Central memory CD8-positive, alpha-beta T cell (primary cell): Measurements from ENCODE around the gene ELOA.
"Not testable (repeated sequence)": the region's sequence is repeated elsewhere in the genome, so short reads cannot be mapped to it uniquely, and the experiment has no call there.

Source experiments
- ATAC-seq: fragments of 150-1000 bp; cut with Tn5 transposase; replicated peaks from 2 replicates; pipeline ENCODE4 v1.10.0; 2022; ENCODE audit warnings: mild to moderate bottlenecking, moderate FRiP score, moderate number of reproducible peaks; ENCODE audit not compliant: poor library complexity, severe bottlenecking; ENCODE audit errors: extremely low read depth
- DNase-seq, 2 donors: peaks; one replicate each; pipeline ENCODE4 v3.0.0; 2021; ENCODE audit warnings: low spot score in 2 of 2
- H3K27ac Mint-ChIP-seq: one replicate; pipeline ENCODE4 v1.8.0; 2022; ENCODE audit warnings: low read depth, mild to moderate bottlenecking, moderate library complexity, mixed read lengths
- H3K27me3 Mint-ChIP-seq: one replicate; pipeline ENCODE4 v1.8.0; 2022; ENCODE audit warnings: mixed read lengths
- H3K36me3 Mint-ChIP-seq: one replicate; pipeline ENCODE4 v1.8.0; 2022; ENCODE audit warnings: mild to moderate bottlenecking, moderate library complexity, mixed read lengths; ENCODE audit not compliant: insufficient read depth
- H3K4me1 Mint-ChIP-seq: one replicate; pipeline ENCODE4 v1.8.0; 2022; ENCODE audit warnings: mixed read lengths
- H3K4me3 Mint-ChIP-seq: one replicate; pipeline ENCODE4 v1.8.0; 2022; ENCODE audit warnings: mild to moderate bottlenecking, moderate library complexity, mixed read lengths
- H3K9me3 Mint-ChIP-seq: one replicate; pipeline ENCODE4 v1.8.0; 2022; ENCODE audit warnings: mixed read lengths

The ELOA gene

DNA sequence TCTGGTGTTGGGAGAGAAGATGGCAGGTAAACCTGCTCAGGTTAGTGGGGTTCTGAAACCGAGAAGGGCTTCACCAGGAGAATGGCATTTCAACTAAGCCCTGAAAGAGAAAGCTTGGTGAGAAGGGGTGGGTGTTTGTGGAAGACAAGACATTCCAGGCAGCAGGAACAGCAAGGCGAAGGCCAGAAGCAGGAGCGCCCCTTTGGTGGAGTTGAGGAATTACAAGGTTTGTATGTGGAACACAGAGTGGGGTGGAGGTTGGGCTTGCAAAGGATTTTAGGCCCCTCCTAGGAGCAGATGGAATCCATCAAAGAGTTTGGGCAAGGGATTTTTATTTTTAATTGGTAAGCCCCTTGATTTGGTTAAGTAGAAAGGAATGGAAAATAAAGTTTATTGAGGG is 24.8 kb upstream of the ELOA start:
- DNase-seq (no peak), ATAC-seq (no peak)
- H3K27me3 Mint-ChIP-seq = no peaks in the 10 kb centered on the region
- peaks cover 11% of the 10 kb centered on the region for H3K4me1 Mint-ChIP-seq
- peak overlapping the region; percentile 84 for H3K27ac Mint-ChIP-seq
- H3K36me3 Mint-ChIP-seq = peaks cover 5% of the 10 kb centered on the region
- H3K9me3 Mint-ChIP-seq = no peaks in the 10 kb centered on the region
- no peak overlapping the region for H3K4me3 Mint-ChIP-seq

DNA sequence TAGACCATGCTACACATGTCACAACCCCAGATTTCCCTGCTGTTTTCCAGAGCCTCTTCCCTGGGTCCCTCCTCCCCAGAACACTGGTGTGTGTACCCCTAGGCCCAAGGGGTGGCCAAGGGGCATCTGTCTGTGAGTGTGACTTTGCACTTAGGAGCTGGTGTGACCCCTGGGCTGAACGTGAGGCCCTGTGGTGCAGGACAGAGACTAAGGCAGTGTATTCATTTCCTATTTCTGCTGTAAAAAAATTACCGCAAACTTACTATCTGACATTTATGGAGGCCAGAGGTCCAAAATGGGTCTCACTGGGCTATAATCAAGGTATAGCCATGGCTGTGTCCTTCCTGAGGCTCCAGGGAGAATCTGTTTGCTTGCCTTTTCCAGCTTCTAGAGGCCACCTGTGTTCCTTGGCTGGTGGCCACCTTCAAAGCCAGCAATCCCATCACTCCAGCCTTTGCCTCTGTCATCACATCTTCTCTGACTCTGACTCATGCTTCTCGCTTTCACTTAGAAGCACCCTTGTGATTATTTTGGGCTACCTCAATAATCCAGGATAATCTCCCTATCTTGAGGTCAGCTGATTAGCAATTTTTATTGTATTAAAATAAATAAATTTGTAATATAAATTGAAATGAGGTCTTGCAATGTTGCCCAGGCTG is 24.0 kb upstream of the ELOA start:
- no peaks in the 10 kb centered on the region for H3K9me3 Mint-ChIP-seq
- H3K4me1 Mint-ChIP-seq = peaks cover 11% of the 10 kb centered on the region
- no peak for DNase-seq
- peaks cover 5% of the 10 kb centered on the region for H3K36me3 Mint-ChIP-seq
- no peak for ATAC-seq
- peak overlapping the region; percentile 84 for H3K27ac Mint-ChIP-seq
- no peaks in the 10 kb centered on the region for H3K27me3 Mint-ChIP-seq
- no peak overlapping the region for H3K4me3 Mint-ChIP-seq

DNA sequence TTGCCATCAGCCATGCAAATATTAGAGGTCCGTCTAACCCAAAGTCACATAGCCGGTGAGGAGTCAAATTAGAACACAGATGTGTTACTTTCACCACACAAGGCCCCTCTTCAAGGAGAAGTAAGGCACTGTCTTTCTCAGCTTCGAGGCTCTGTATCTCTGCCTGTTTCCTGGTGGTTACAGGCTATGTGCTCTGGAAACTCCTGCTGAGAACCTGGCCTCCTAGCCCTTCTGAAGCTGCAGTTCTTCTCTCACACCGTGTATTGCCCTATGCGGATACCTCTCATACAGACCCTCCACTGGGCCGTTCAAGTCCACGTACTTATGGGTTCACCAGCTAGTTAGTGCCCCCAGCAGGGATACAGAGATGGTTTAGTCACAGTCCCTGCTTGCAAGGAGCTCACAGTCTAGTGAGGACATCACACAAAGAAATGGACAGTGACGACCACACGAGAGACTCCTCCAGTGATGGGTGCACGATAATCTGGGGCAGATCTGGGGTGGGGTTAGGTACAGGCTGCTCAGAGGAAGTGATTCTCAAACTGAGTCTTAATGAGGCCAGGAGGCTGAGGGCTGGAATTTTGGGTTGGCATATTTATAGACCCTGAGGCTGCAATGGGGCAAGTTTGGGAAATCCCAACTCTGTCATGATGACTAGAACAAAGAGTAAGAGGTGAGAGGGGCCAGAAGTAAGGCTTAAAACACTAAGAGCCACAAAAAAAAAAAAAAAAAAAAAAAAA is 22.8 kb upstream of the ELOA start:
- no peak for ATAC-seq
- peaks cover 5% of the 10 kb centered on the region for H3K36me3 Mint-ChIP-seq

DNA sequence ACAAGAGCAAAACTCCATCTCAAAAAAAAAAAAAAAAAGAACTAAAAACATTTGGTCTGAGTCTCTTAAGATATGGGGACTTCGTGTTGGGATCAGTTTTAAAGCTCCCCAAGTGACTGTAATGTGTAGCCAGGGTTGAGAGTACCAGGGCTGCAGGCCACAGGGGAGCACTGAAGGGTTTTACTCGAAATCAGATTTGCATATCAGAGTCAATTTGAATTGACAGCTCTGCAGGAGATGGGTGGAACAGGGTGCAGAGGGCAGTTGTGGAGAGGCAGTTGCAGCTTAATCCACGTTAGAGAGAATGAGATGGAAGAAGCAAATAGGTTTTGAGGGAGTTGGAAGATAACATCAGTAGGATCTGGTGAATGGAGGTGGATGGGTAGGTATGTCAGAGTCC is 20.6 kb upstream of the ELOA start:
- peaks cover 2% of the 10 kb centered on the region for H3K36me3 Mint-ChIP-seq
- DNase-seq (no peak), ATAC-seq (no peak)
- peaks cover 11% of the 10 kb centered on the region for H3K4me1 Mint-ChIP-seq
- no peaks in the 10 kb centered on the region for H3K9me3 Mint-ChIP-seq
- no peak overlapping the region for H3K27ac Mint-ChIP-seq
- no peak overlapping the region for H3K4me3 Mint-ChIP-seq
- H3K27me3 Mint-ChIP-seq = no peaks in the 10 kb centered on the region

More for the DNA sequence above, 22.8 kb upstream of the ELOA start:
- no peaks in the 10 kb centered on the region for H3K27me3 Mint-ChIP-seq
- peak overlapping the region; percentile 4 for H3K4me3 Mint-ChIP-seq
- DNase-seq = no peak
- H3K4me1 Mint-ChIP-seq = peaks cover 11% of the 10 kb centered on the region
- no peaks in the 10 kb centered on the region for H3K9me3 Mint-ChIP-seq
- H3K27ac Mint-ChIP-seq = peak overlapping the region; percentile 38

DNA sequence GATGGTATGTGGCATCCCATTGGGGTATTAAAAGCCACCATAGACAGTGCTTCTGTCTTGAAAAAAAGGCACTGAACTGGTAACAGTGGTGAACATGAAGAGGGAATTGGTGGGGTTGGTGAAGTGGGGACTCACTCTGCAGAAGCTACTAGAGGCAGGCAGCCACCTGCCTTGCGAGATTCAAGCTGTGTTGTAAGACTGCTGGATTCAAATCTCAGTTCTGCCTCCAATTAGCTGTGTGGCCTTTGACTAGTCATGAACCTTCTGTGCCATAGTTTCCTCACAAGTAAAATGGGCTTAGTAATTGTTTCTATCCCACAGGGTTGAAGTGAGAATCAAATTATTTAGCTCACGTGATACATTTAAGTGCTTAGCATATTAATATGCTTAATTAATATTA is 16.6 kb upstream of the ELOA start:
- Mint-ChIP-seq H3K27ac (no peak overlapping the region), H3K27me3 (no peaks in the 10 kb centered on the region), H3K36me3 (no peaks in the 10 kb centered on the region)

DNA sequence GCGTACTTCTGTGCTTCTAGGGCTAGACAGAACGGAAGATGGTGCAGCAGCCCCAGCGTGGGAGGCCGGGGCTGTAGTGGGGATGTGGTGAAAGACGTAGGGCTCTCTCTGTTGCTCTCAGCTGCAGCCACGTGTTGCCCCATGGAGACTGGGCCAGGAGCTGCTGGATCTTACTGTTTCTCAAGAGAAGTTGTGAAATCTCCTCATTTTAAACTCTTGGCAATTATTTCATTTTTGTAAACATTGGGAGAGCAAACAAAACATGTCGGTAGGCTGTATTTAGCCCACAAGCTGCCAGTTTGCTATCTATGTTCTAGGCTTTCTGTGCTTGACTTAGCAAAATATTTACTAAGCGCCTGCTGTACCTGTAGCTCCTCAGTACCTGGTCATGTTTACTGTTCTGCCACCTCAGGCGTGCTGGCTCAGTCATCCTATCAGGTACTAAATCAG is 15.9 kb upstream of the ELOA start:
- ATAC-seq = no peak
- no peak for DNase-seq
- Mint-ChIP-seq H3K27ac (no peak overlapping the region), H3K36me3 (no peaks in the 10 kb centered on the region), H3K27me3 (no peaks in the 10 kb centered on the region), H3K4me3 (no peak overlapping the region), H3K9me3 (no peaks in the 10 kb centered on the region), H3K4me1 (no peaks in the 10 kb centered on the region)

More for the DNA sequence above, 16.6 kb upstream of the ELOA start:
- DNase-seq (no peak), ATAC-seq (no peak)
- no peaks in the 10 kb centered on the region for H3K9me3 Mint-ChIP-seq
- no peak overlapping the region for H3K4me3 Mint-ChIP-seq
- H3K4me1 Mint-ChIP-seq = no peaks in the 10 kb centered on the region

DNA sequence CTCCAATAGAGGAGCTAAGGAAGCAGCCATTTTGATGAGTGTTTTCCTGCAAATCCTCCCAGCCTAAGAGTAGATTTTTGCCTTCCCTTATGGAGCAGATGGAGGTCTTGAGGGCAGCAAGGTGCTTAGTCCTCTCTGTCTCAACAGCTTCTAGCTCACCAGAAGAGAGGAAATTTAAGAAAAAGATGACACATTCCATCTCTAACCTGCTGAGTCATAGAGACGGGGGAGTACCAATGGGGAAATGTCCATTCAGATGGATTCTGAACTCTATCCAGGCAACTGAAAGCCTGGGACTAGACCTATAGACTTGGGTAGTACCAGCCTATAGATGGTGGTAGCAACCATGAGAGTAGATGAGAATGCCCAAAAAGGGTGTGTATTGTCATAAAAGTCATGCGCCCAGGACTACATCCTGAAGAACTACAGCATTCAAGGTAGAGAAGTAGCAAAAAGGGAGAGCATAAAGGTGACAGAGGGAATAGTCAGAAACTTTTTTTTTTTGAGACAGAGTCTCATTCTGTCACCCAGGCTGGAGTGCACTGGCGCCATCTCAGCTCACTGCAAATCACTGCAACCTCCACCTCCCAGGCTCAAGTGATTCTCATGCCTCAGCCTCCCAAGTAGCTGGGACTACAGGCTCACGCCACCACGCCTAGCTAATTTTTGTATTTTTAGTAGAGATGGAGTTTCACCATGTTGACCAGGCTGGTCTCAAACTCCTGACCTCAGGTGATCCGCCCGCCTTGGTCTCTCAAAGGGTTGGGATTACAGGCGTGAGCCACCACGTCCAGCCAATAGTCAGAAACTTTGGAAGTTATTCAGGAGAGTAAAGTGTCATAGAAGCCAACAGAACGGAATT is 10.7 kb upstream of the ELOA start:
- Mint-ChIP-seq H3K4me1 (no peaks in the 10 kb centered on the region), H3K4me3 (no peak overlapping the region), H3K36me3 (peaks cover 2% of the 10 kb centered on the region), H3K27ac (no peak overlapping the region), H3K9me3 (no peaks in the 10 kb centered on the region), H3K27me3 (no peaks in the 10 kb centered on the region)
- ATAC-seq (no peak), DNase-seq (no peak)

DNA sequence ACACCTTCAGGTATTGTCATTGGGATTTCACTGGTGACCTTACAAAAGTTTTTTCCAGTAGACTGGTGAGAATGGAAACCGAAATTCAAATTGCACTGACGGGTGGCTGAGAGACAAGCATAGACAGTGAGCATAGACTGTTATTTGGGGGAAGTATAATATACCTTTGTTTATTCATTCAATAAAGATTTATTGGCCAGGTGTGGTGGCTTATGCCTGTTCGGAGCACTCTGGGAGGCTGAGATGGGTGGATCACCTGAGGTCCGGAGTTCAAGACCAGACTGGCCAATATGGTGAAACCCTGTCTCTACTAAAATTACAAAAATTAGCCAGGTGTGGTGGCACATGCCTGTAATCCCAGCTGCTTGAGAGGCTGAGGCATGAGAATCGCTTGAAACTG is 10.0 kb upstream of the ELOA start:
- ATAC-seq, H3K4me1 Mint-ChIP-seq, H3K36me3 Mint-ChIP-seq, DNase-seq, H3K27me3 Mint-ChIP-seq, H3K27ac Mint-ChIP-seq, H3K4me3 Mint-ChIP-seq, H3K9me3 Mint-ChIP-seq: not testable (repeated sequence)

DNA sequence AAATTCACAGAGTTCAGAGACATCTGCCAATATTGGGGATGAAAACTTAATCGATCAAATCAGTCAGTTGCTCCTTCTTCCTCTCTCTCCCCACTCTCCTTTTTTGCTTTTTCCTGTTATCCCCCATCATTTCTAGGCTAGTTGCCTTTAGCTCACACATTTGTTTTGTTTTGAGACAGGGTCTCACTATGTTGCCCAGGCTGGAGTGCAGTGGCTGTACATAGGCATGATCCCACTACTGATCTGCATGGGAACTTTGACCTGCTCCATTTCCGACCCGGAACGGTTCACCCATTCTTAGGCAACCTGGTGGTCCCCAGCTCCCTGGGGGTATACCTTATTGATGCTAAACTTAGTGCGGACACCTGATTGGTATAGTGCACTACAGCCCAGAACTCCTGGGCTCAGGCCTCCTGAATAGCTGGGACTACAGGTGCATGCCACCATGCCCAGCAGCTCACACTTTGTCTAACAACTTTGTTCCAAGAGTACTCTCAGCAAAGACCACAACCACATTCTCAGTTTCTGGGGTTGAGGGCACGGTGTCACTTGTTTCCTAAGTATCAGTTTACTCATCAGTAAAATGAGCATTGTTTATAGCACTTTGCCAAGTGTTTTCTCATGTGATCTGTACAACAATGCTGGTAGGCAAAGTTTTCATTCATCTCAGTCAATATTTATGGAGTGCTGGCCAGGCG is 6.7 kb upstream of the ELOA start:
- H3K4me1 Mint-ChIP-seq = no peaks in the 10 kb centered on the region
- H3K27ac Mint-ChIP-seq = no peak overlapping the region
- DNase-seq (no peak), ATAC-seq (no peak)
- H3K36me3 Mint-ChIP-seq = peaks cover 2% of the 10 kb centered on the region
- no peak overlapping the region for H3K4me3 Mint-ChIP-seq
- no peaks in the 10 kb centered on the region for H3K9me3 Mint-ChIP-seq
- no peaks in the 10 kb centered on the region for H3K27me3 Mint-ChIP-seq

DNA sequence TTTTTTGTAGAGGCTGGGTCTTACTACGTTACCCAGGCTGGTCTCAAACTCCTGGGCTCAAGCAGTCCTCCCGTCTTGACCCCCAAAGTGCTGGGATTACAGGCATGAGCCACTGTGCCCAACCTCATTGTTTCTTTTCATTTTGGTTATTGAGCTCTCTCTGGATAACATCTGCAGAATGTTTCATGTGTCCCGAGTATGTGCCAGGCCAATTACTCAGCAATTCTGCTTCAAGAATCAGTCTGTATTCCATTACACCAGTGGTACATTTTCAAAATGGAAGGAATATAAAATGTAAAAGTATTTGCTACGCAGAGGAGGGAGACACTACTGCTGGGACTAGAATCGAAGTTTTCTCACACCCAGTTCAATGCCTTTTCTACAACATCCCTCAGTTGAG is 1.7 kb upstream of the ELOA start:
- Mint-ChIP-seq H3K4me3 (peak overlapping the region; percentile 87), H3K9me3 (no peaks in the 10 kb centered on the region), H3K4me1 (peaks cover 32% of the 10 kb centered on the region), H3K36me3 (peaks cover 19% of the 10 kb centered on the region), H3K27me3 (no peaks in the 10 kb centered on the region), H3K27ac (no peak overlapping the region)
- ATAC-seq (no peak), DNase-seq (no peak)

DNA sequence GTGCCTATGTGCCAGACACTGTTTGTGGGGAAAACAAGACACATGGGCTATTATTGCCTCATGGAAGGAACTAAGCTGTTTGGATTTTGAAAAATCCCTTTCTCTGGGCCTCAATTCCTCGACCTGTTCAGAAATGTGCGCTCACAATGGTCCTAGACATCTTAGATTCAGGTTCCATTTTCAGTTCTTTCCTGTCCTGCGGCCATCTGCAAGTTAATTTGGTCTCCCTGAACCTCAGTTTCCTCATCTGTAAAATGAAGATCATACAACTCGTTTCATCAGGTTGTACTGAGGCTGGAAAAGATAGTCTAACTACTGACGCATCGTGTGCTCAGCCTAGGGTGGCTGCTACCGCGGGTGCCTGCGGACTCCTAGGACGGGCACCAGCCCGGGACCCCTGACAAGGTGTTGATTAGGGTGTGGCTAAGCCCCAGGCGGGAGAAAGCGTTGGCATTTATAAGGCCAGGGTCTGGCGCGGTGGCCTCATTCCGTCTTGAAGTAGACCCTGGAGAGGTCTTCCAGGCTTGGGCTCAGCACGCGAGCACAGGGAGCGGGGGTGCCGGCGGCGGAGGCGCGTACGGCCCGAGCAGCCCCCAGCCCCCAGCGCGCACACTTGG is 493 bp upstream of the ELOA start:
- Mint-ChIP-seq H3K4me1 (peaks cover 43% of the 10 kb centered on the region), H3K27ac (peak overlapping the region; percentile 90), H3K4me3 (peak overlapping the region; percentile 87), H3K36me3 (peaks cover 24% of the 10 kb centered on the region), H3K27me3 (no peaks in the 10 kb centered on the region), H3K9me3 (no peaks in the 10 kb centered on the region)
- ATAC-seq = peak; percentile 29
- DNase-seq = no peak

DNA sequence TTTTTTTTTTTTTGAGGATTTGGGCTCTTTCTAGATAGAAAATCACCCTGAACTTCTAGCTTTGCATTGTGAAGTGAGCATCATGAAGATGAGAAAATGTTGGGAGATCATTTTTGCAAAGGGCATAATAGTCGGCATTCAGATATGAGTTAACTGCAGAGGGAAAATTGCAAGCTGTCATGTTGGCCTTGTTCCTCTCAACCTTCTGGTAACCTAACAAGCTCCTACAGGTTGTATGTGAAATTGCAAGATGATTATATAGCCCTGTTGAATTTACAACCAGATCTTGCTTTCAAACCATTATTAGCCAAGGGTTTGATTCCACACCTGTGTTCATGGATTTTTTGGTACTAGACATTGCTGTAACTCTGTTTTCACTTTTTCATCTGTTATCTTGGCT is 2.2 kb downstream of the ELOA start:
- Mint-ChIP-seq H3K27me3 (no peaks in the 10 kb centered on the region), H3K4me3 (peak overlapping the region; percentile 87), H3K36me3 (peaks cover 36% of the 10 kb centered on the region), H3K27ac (peak overlapping the region; percentile 87), H3K4me1 (peaks cover 57% of the 10 kb centered on the region), H3K9me3 (no peaks in the 10 kb centered on the region)
- ATAC-seq (no peak), DNase-seq (no peak)
